HFFc6 (cell line): ENCODE measurements around the gene PCDHB8. TPM values are rescaled to one million over a fixed set of nuclear protein-coding genes. Genes with fewer than 3 reads are reported as not detected.
"Not testable (repeated sequence)": the region's sequence is repeated elsewhere in the genome, so short reads cannot be mapped to it uniquely, and the experiment has no call there.

Experiments
- DNase-seq: peaks from one replicate; pipeline ENCODE4 v3.0.0-alpha.2; 2018
- H3K27ac Mint-ChIP-seq: 2 replicates; pipeline ENCODE4 v1.8.0; 2020; ENCODE audit warnings: mild to moderate bottlenecking, mixed read lengths
- H3K27me3 Mint-ChIP-seq: 2 replicates; pipeline ENCODE4 v1.8.0; 2021; ENCODE audit warnings: mild to moderate bottlenecking, moderate library complexity, mixed read lengths; ENCODE audit not compliant: insufficient read depth
- H3K36me3 Mint-ChIP-seq: 2 replicates; pipeline ENCODE4 v1.8.0; 2021; ENCODE audit warnings: low read depth, mixed read lengths
- H3K4me1 Mint-ChIP-seq: 2 replicates; pipeline ENCODE4 v1.8.0; 2020; ENCODE audit warnings: low read depth, mixed read lengths
- H3K4me3 Mint-ChIP-seq: 2 replicates; pipeline ENCODE4 v1.8.0; 2020; ENCODE audit warnings: mild to moderate bottlenecking, moderate library complexity, mixed read lengths
- H3K9me3 Mint-ChIP-seq: 2 replicates; pipeline ENCODE4 v1.8.0; 2020; ENCODE audit warnings: mild to moderate bottlenecking, mixed read lengths
- CTCF ChIP-seq: fragments of 200-600 bp; sonication (generic); IDR thresholded peaks from 2 replicates; pipeline ENCODE4 v1.5.0; 2021; ENCODE audit warnings: antibody characterized with exemption, mild to moderate bottlenecking
- total RNA-seq, 6 experiments: library from RNA; stranded (reverse); fragmentation: NEBNext Ultra II Directional; extraction: Animal tissue kit (Norgen Biotek cat#: 25700); gene quantifications; 2 replicates in 1 of 6; 3 replicates in 5 of 6; pipeline ENCODE4 v1.2.3, GENCODE V29; 2021

Gene PCDHB8
- total RNA-seq, 6 experiments from 2014 or later = 0.88 to 2.9 (median 2.1) TPM

- Mint-ChIP-seq H3K36me3 (peaks cover 19% of the 10 kb centered on the region), H3K4me3 (peak within 1 kb of the TSS; percentile 78), H3K4me1 (peaks cover 14% of the 10 kb centered on the region), H3K9me3 (peaks cover 35% of the 10 kb centered on the region)
- H3K27me3 Mint-ChIP-seq, H3K27ac Mint-ChIP-seq: not testable (repeated sequence)
- peak; percentile 76 for TF ChIP-seq CTCF
- DNase-seq = peak; percentile 60
These were observed 36.2 kb downstream of the PCDHB8 start, which contains the start of gene PCDHB13 for GRCh38 chr5:141213656-141214339. PCDHB13 (plus strand) TSS chr5:141213919; CDS start chr5:141214124, 205 bp downstream.

- DNase-seq, H3K27ac Mint-ChIP-seq, H3K27me3 Mint-ChIP-seq, H3K4me1 Mint-ChIP-seq: not testable (repeated sequence)
- peaks cover 38% of the 10 kb centered on the region for H3K9me3 Mint-ChIP-seq
- H3K4me3 Mint-ChIP-seq = peak overlapping the region; percentile 72
- H3K36me3 Mint-ChIP-seq = peaks cover 21% of the 10 kb centered on the region
These were observed 37.0 kb downstream of the PCDHB8 start for GRCh38 chr5:141214583-141214982.

GRCh38 chr5:141215504-141215903, 37.9 kb downstream of the PCDHB8 start:
- DNase-seq, H3K27ac Mint-ChIP-seq, H3K4me3 Mint-ChIP-seq, H3K27me3 Mint-ChIP-seq, H3K4me1 Mint-ChIP-seq: not testable (repeated sequence)
- Mint-ChIP-seq H3K36me3 (peaks cover 16% of the 10 kb centered on the region), H3K9me3 (peaks cover 38% of the 10 kb centered on the region)

GRCh38 chr5:141216035-141216434, 38.4 kb downstream of the PCDHB8 start:
- not testable (repeated sequence) for H3K4me3 Mint-ChIP-seq, H3K4me1 Mint-ChIP-seq, H3K27ac Mint-ChIP-seq, DNase-seq, H3K27me3 Mint-ChIP-seq
- Mint-ChIP-seq H3K9me3 (peaks cover 38% of the 10 kb centered on the region), H3K36me3 (peaks cover 16% of the 10 kb centered on the region)

- H3K27ac Mint-ChIP-seq = no peak within 1 kb of the TSS; the same call in 1 of the 2 replicates
- peaks cover 9% of the 10 kb centered on the region; the same call in 1 of the 2 replicates for H3K36me3 Mint-ChIP-seq
- H3K4me1 Mint-ChIP-seq = peaks cover 12% of the 10 kb centered on the region
- peak; percentile 77 for TF ChIP-seq CTCF
- peak; percentile 62 for DNase-seq
- H3K9me3 Mint-ChIP-seq = peaks cover 31% of the 10 kb centered on the region
- H3K27me3 Mint-ChIP-seq = peaks cover 6% of the 10 kb centered on the region
- peak within 1 kb of the TSS; percentile 90 for H3K4me3 Mint-ChIP-seq
These were observed 45.7 kb downstream of the PCDHB8 start, which contains the start of gene PCDHB14 for GRCh38 chr5:141223112-141223783. PCDHB14 (plus strand) TSS chr5:141223343; CDS start chr5:141223506, 163 bp downstream.

GRCh38 chr5:141224844-141225243, 47.3 kb downstream of the PCDHB8 start:
- Mint-ChIP-seq H3K4me3 (peak overlapping the region; percentile 34; the same call in 1 of the 2 replicates), H3K4me1 (peaks cover 12% of the 10 kb centered on the region), H3K9me3 (peaks cover 20% of the 10 kb centered on the region)
- H3K27me3 Mint-ChIP-seq, H3K27ac Mint-ChIP-seq, H3K36me3 Mint-ChIP-seq, DNase-seq: not testable (repeated sequence)

- not testable (repeated sequence) for H3K36me3 Mint-ChIP-seq, H3K4me3 Mint-ChIP-seq, H3K27me3 Mint-ChIP-seq, DNase-seq, H3K27ac Mint-ChIP-seq
- Mint-ChIP-seq H3K9me3 (peaks cover 16% of the 10 kb centered on the region), H3K4me1 (peaks cover 12% of the 10 kb centered on the region)
These were observed 47.8 kb downstream of the PCDHB8 start for GRCh38 chr5:141225421-141225820.

Other genes with a start within 250 kb of the PCDHB8 start
- gene PCDHAC2, start 211.3 kb upstream of the PCDHB8 start, total RNA-seq = not detected
- gene PCDHB1, start 126.4 kb upstream of the PCDHB8 start, total RNA-seq = not detected
- 1 to 10 TPM; 4.1 to 8.6 (median 5.3) TPM for gene PCDHB2, start 83.2 kb upstream of the PCDHB8 start, total RNA-seq
- gene PCDHB3, start 77.3 kb upstream of the PCDHB8 start, total RNA-seq = under 1 TPM; 0.20 to 0.36 (median 0.30) TPM
- gene PCDHB4, start 56.0 kb upstream of the PCDHB8 start, total RNA-seq = under 1 TPM; 0.24 to 0.80 (median 0.51) TPM
- under 1 TPM; 0.08 to 0.43 (median 0.23) TPM for gene PCDHB5, start 42.6 kb upstream of the PCDHB8 start, total RNA-seq
- gene PCDHB6, start 27.7 kb upstream of the PCDHB8 start, total RNA-seq = under 1 TPM; 0.14 to 0.94 (median 0.70) TPM
- gene PCDHB7, start 5.1 kb upstream of the PCDHB8 start, total RNA-seq = under 1 TPM; 0.38 to 0.97 (median 0.46) TPM
- gene PCDHB16, start 4.6 kb downstream of the PCDHB8 start, total RNA-seq = 1 to 10 TPM; 1.7 to 4.0 (median 3.5) TPM
- 1 to 10 TPM; 1.0 to 2.5 (median 1.6) TPM for gene PCDHB9, start 9.4 kb downstream of the PCDHB8 start, total RNA-seq
- 1 to 10 TPM in 4 of 6 experiments, under 1 TPM in 2; 0.78 to 1.3 (median 1.1) TPM for gene PCDHB10, start 14.6 kb downstream of the PCDHB8 start, total RNA-seq
- gene PCDHB11, start 21.8 kb downstream of the PCDHB8 start, total RNA-seq = under 1 TPM; 0.33 to 0.54 (median 0.47) TPM
- gene PCDHB12, start 30.9 kb downstream of the PCDHB8 start, total RNA-seq = under 1 TPM; 0.51 to 0.83 (median 0.63) TPM
- 1 to 10 TPM; 3.0 to 4.5 (median 3.8) TPM for gene PCDHB13, start 36.1 kb downstream of the PCDHB8 start, total RNA-seq
- gene PCDHB14, start 45.6 kb downstream of the PCDHB8 start, total RNA-seq = 1 to 10 TPM; 1.8 to 3.5 (median 2.7) TPM
- 1 to 10 TPM in 3 of 6 experiments, under 1 TPM in 3; 0.45 to 1.4 (median 0.99) TPM for gene PCDHB15, start 67.6 kb downstream of the PCDHB8 start, total RNA-seq
- gene SLC25A2, start 126.3 kb downstream of the PCDHB8 start, total RNA-seq = under 1 TPM in 1 of 6 experiments, not detected in 5; 0.17 TPM
- 10 to 100 TPM; 72.7 to 98.9 (median 74.8) TPM for gene TAF7, start 143.0 kb downstream of the PCDHB8 start, total RNA-seq
- gene PCDHGA1, start 152.7 kb downstream of the PCDHB8 start, total RNA-seq = 1 to 10 TPM in 4 of 6 experiments, under 1 TPM in 2; 0.91 to 1.6 (median 1.2) TPM
- gene PCDHGA2, start 161.0 kb downstream of the PCDHB8 start, total RNA-seq = 1 to 10 TPM; 1.3 to 3.7 (median 1.5) TPM
- gene PCDHGA3, start 166.0 kb downstream of the PCDHB8 start, total RNA-seq = 10 to 100 TPM in 1 of 6 experiments, 1 to 10 TPM in 5; 1.9 to 10.2 (median 2.7) TPM
- gene PCDHGB1, start 172.3 kb downstream of the PCDHB8 start, total RNA-seq = 1 to 10 TPM; 2.6 to 4.5 (median 3.4) TPM
- 1 to 10 TPM; 3.6 to 6.3 (median 5.2) TPM for gene PCDHGA4, start 177.2 kb downstream of the PCDHB8 start, total RNA-seq
- 10 to 100 TPM in 1 of 6 experiments, 1 to 10 TPM in 5; 4.4 to 10.3 (median 5.5) TPM for gene PCDHGB2, start 182.2 kb downstream of the PCDHB8 start, total RNA-seq
- 1 to 10 TPM in 3 of 6 experiments, under 1 TPM in 3; 0.74 to 1.8 (median 1.0) TPM for gene PCDHGA5, start 186.4 kb downstream of the PCDHB8 start, total RNA-seq
- 1 to 10 TPM; 3.9 to 4.5 (median 4.3) TPM for gene PCDHGB3, start 192.5 kb downstream of the PCDHB8 start, total RNA-seq
- gene PCDHGA6, start 196.1 kb downstream of the PCDHB8 start, total RNA-seq = 1 to 10 TPM; 1.8 to 2.8 (median 2.8) TPM
- gene PCDHGA7, start 205.0 kb downstream of the PCDHB8 start, total RNA-seq = 10 to 100 TPM in 4 of 6 experiments, 1 to 10 TPM in 2; 2.4 to 12.5 (median 11.6) TPM
- 10 to 100 TPM in 4 of 6 experiments, 1 to 10 TPM in 2; 2.4 to 19.6 (median 16.6) TPM for gene PCDHGB4, start 209.9 kb downstream of the PCDHB8 start, total RNA-seq
- 1 to 10 TPM in 1 of 6 experiments, under 1 TPM in 5; 0.52 to 1.0 (median 0.90) TPM for gene PCDHGA8, start 214.8 kb downstream of the PCDHB8 start, total RNA-seq
- 10 to 100 TPM in 2 of 6 experiments, 1 to 10 TPM in 4; 8.8 to 14.6 (median 9.6) TPM for gene PCDHGB5, start 220.2 kb downstream of the PCDHB8 start, total RNA-seq
- 1 to 10 TPM in 2 of 6 experiments, under 1 TPM in 4; 0.69 to 1.6 (median 0.88) TPM for gene PCDHGA9, start 225.0 kb downstream of the PCDHB8 start, total RNA-seq
- gene PCDHGB6, start 230.2 kb downstream of the PCDHB8 start, total RNA-seq = 1 to 10 TPM in 4 of 6 experiments, under 1 TPM in 2; 0.79 to 1.4 (median 1.1) TPM
- 1 to 10 TPM in 1 of 6 experiments, under 1 TPM in 5; 0.61 to 1.3 (median 0.78) TPM for gene PCDHGA10, start 235.2 kb downstream of the PCDHB8 start, total RNA-seq
- gene PCDHGB7, start 239.9 kb downstream of the PCDHB8 start, total RNA-seq = 10 to 100 TPM in 2 of 6 experiments, 1 to 10 TPM in 4; 5.8 to 21.7 (median 6.8) TPM
- gene PCDHGA11, start 243.3 kb downstream of the PCDHB8 start, total RNA-seq = 10 to 100 TPM in 3 of 6 experiments, 1 to 10 TPM in 3; 2.3 to 11.4 (median 9.8) TPM